WTC11 (cell line): ENCODE measurements around the gene BAIAP2L1. TPM values are rescaled to one million over a fixed set of nuclear protein-coding genes. Genes with fewer than 3 reads are reported as not detected.

Experiments used
- ATAC-seq: fragments of 200-7000 bp; cut with Tn5 transposase; 2 replicates; pipeline ENCODE4 v1.10.0; 2021; ENCODE audit warnings: mild to moderate bottlenecking, moderate library complexity
- CTCF ChIA-PET: fragments of 300-600 bp; sonication (Branson Sonifier 250); formaldehyde crosslinking; loops from one replicate; lab custom pipeline; 2021; ENCODE audit warnings: antibody characterized with exemption; lab: Charles Lee
- POLR2A ChIA-PET: fragments of 350-600 bp; sonication (Branson Sonifier 250); formaldehyde crosslinking; loops from one replicate; lab custom pipeline; 2021; ENCODE audit warnings: antibody characterized with exemption; lab: Charles Lee
- DNase-seq: peaks from one replicate; pipeline ENCODE4 v3.0.0; 2021; ENCODE audit warnings: low spot score
- H3K27ac Mint-ChIP-seq: 2 replicates; pipeline ENCODE4 v1.8.0; 2021; ENCODE audit warnings: mixed read lengths
- H3K27me3 Mint-ChIP-seq: 2 replicates; pipeline ENCODE4 v1.8.0; 2021; ENCODE audit warnings: low read depth, mild to moderate bottlenecking, moderate library complexity, mixed read lengths
- H3K36me3 Mint-ChIP-seq: 2 replicates; pipeline ENCODE4 v1.8.0; 2021; ENCODE audit warnings: mixed read lengths
- H3K4me1 Mint-ChIP-seq: 2 replicates; pipeline ENCODE4 v1.8.0; 2022; ENCODE audit warnings: mixed read lengths
- H3K4me3 Mint-ChIP-seq: 2 replicates; pipeline ENCODE4 v1.8.0; 2021; ENCODE audit warnings: mild to moderate bottlenecking, moderate library complexity, mixed read lengths
- H3K9me3 Mint-ChIP-seq: 2 replicates; pipeline ENCODE4 v1.8.0; 2021; ENCODE audit warnings: mixed read lengths
- E2F5 ChIP-seq: sonication (generic); formaldehyde crosslinking; IDR thresholded peaks from 2 replicates; pipeline ENCODE4 v1.8.1; 2022; ENCODE audit warnings: mild to moderate bottlenecking, moderate library complexity, missing genetic modification reagents
- GABPB1 ChIP-seq: sonication (generic); formaldehyde crosslinking; IDR thresholded peaks from 2 replicates; pipeline ENCODE4 v1.8.1; 2023; ENCODE audit warnings: mild to moderate bottlenecking, missing genetic modification reagents
- JUN ChIP-seq: sonication (generic); formaldehyde crosslinking; IDR thresholded peaks from 2 replicates; pipeline ENCODE4 v1.8.0; 2023; ENCODE audit warnings: mild to moderate bottlenecking, missing genetic modification reagents
- KAT7 ChIP-seq: sonication (generic); formaldehyde crosslinking; IDR thresholded peaks from 2 replicates; pipeline ENCODE4 v1.8.1; 2023; ENCODE audit warnings: missing genetic modification reagents, mild to moderate bottlenecking, borderline replicate concordance
- MAX ChIP-seq: sonication (generic); formaldehyde crosslinking; IDR thresholded peaks from 2 replicates; pipeline ENCODE4 v1.8.0; 2022; ENCODE audit warnings: mild to moderate bottlenecking, missing genetic modification reagents
- MXD4 ChIP-seq: fragments of 250-450 bp; sonication (Bioruptor Pico); IDR thresholded peaks from 2 replicates; pipeline ENCODE4 v1.8.0; 2021; ENCODE audit warnings: mild to moderate bottlenecking, moderate library complexity, borderline replicate concordance
- MYBL2 ChIP-seq: sonication (generic); formaldehyde crosslinking; IDR thresholded peaks from 2 replicates; pipeline ENCODE4 v1.8.1; 2023; ENCODE audit warnings: mild to moderate bottlenecking, moderate library complexity, missing genetic modification reagents
- ZNF121 ChIP-seq: sonication (generic); formaldehyde crosslinking; IDR thresholded peaks from 2 replicates; pipeline ENCODE4 v1.8.0; 2023; ENCODE audit warnings: missing genetic modification reagents
- ZNF138 ChIP-seq: sonication (generic); formaldehyde crosslinking; conservative IDR thresholded peaks from 2 replicates; pipeline ENCODE4 v1.8.1; 2022; ENCODE audit warnings: mild to moderate bottlenecking, moderate library complexity, missing genetic modification reagents
- ZNF232 ChIP-seq: sonication (generic); formaldehyde crosslinking; IDR thresholded peaks from 2 replicates; pipeline ENCODE4 v1.8.0; 2022; ENCODE audit warnings: mild to moderate bottlenecking, missing genetic modification reagents
- ZNF532 ChIP-seq: fragments of 250-450 bp; sonication (Bioruptor Pico); IDR thresholded peaks from 2 replicates; pipeline ENCODE4 v1.9.0; 2021; ENCODE audit warnings: mild to moderate bottlenecking, borderline replicate concordance
- total RNA-seq: library from RNA; stranded (reverse); gene quantifications from 3 replicates; pipeline ENCODE4 v1.2.3, GENCODE V29; 2021
- TF ChIP-seq, protein P1 (sequence below): sonication (generic); formaldehyde crosslinking; IDR thresholded peaks from 2 replicates; pipeline ENCODE4 v1.8.0; 2022; ENCODE audit warnings: mild to moderate bottlenecking, missing genetic modification reagents

Gene BAIAP2L1
- total RNA-seq, 1 experiment from 2014 or later = 37.5 TPM

GRCh38 chr7:98366562-98366938, 34.3 kb downstream of the BAIAP2L1 start (continued):
- no peak for TF ChIP-seq ZNF532 (CRISPR knock-in tag)

- Mint-ChIP-seq H3K27me3 (no peaks in the 10 kb centered on the region), H3K4me1 (peaks cover 29% of the 10 kb centered on the region), H3K9me3 (0 out of 2 replicates have a peak, but pooled peaks cover 5% of the 10 kb centered on the region), H3K27ac (peak overlapping the region; percentile 46; the same call in 1 of the 2 replicates), H3K4me3 (no peak overlapping the region), H3K36me3 (peaks cover 21% of the 10 kb centered on the region)
- ATAC-seq = no peak
- TF ChIP-seq KAT7 (CRISPR knock-in tag) (no peak), JUN (CRISPR knock-in tag) (no peak), E2F5 (CRISPR knock-in tag) (no peak), MAX (CRISPR knock-in tag) (no peak), MYBL2 (CRISPR knock-in tag) (no peak), GABPB1 (CRISPR knock-in tag) (no peak), ZNF232 (CRISPR knock-in tag) (no peak), ZNF532 (CRISPR knock-in tag) (no peak), ZNF138 (CRISPR knock-in tag) (no peak), ZNF121 (CRISPR knock-in tag) (no peak), MXD4 (CRISPR knock-in tag) (no peak)
- TF ChIP-seq, protein P1, sequence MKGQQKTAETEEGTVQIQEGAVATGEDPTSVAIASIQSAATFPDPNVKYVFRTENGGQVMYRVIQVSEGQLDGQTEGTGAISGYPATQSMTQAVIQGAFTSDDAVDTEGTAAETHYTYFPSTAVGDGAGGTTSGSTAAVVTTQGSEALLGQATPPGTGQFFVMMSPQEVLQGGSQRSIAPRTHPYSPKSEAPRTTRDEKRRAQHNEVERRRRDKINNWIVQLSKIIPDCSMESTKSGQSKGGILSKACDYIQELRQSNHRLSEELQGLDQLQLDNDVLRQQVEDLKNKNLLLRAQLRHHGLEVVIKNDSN (CRISPR knock-in tag) = no peak
- ChIA-PET POLR2A (no interaction called here), CTCF (interaction anchor here (0.8 kb wide), 1 partner anchor 35 kb away, joined by 3 read pairs; the partner anchor contains the start of gene BAIAP2L1)
- DNase-seq = no peak
Measured at GRCh38 chr7:98365863-98366561, 34.9 kb downstream of the BAIAP2L1 start.
